H1 (cell line): ENCODE measurements around the gene ZFYVE19. TPM values are rescaled to one million over a fixed set of nuclear protein-coding genes. Genes with fewer than 3 reads are reported as not detected.

Source experiments
- CBX5 ChIP-seq: fragments of 300-800, 300-1000 bp; sonication (generic); IDR thresholded peaks from 2 replicates; pipeline ENCODE4 v1.7.1; 2016; ENCODE audit warnings: antibody characterized with exemption, low read length, low read depth
- EGR1 ChIP-seq: IDR thresholded peaks from 2 replicates; pipeline ENCODE4 v1.6.1; 2011; ENCODE audit warnings: low read depth, low read length, borderline replicate concordance
- FOSL1 ChIP-seq: IDR thresholded peaks from 2 replicates; pipeline ENCODE4 v1.6.1; 2011; ENCODE audit warnings: mild to moderate bottlenecking, low read depth, low read length, moderate library complexity; ENCODE audit not compliant: insufficient read depth
- JUND ChIP-seq: IDR thresholded peaks from 2 replicates; pipeline ENCODE4 v1.6.1; 2011; ENCODE audit warnings: mild to moderate bottlenecking, improper control_type of control experiment, low read length
- KDM1A ChIP-seq: fragments of 200-600, 300-600 bp; sonication (generic); IDR thresholded peaks from 2 replicates; pipeline ENCODE4 v1.7.1; 2016; ENCODE audit warnings: mild to moderate bottlenecking, low read length, borderline replicate concordance
- PHF8 ChIP-seq: fragments of 200-600 bp; sonication (generic); conservative IDR thresholded peaks from 2 replicates; pipeline ENCODE4 v1.7.1; 2012; ENCODE audit warnings: low read depth, mild to moderate bottlenecking, inconsistent platforms, low read length, moderate library complexity
- POLR2A ChIP-seq, 2 experiments: IDR thresholded peaks; 1 replicate in 1 of 2; 2 replicates in 1 of 2; pipeline ENCODE4 v1.6.1; 2011; ENCODE audit warnings: low read depth in 2 of 2, low read length in 2 of 2, mild to moderate bottlenecking in 2 of 2; ENCODE audit errors: control extremely low read depth in 1 of 2
- RFX5 ChIP-seq: IDR thresholded peaks from 2 replicates; pipeline ENCODE4 v1.6.1; 2011; ENCODE audit warnings: low read depth, low read length, improper control_type of control experiment, borderline replicate concordance
- TBP ChIP-seq: IDR thresholded peaks from 2 replicates; pipeline ENCODE4 v1.6.1; 2011; ENCODE audit warnings: low read depth, low read length, improper control_type of control experiment
- polyA plus RNA-seq, 7 experiments: library from polyadenylated mRNA; depleted of rRNA in 3 of 7; stranded (reverse) in 5 of 7; unstranded in 2 of 7; fragments of >200 nt in 5 of 7; fragments of 200-250 nt in 2 of 7; gene quantifications; 1 replicate in 5 of 7; 2 replicates in 1 of 7; 4 replicates in 1 of 7; pipeline versions ENCODE4 v1.2.1 to v1.2.3, GENCODE V29; 2011 to 2013; ENCODE audit warnings: missing spikeins in 2 of 7, mixed read lengths in 2 of 7
- total RNA-seq: library from RNA; stranded (reverse); fragmentation: NEBNext Ultra II Directional; extraction: Animal tissue kit (Norgen Biotek cat#: 25700); gene quantifications from 2 replicates; pipeline ENCODE4 v1.2.1, GENCODE V29; 2021
- TF ChIP-seq, protein P1 (sequence below): IDR thresholded peaks from 2 replicates; pipeline ENCODE4 v1.6.1; 2012; ENCODE audit warnings: low read length, inconsistent platforms
- TF ChIP-seq, protein P2 (sequence below): IDR thresholded peaks from 2 replicates; pipeline ENCODE4 v1.6.1; 2011; ENCODE audit warnings: low read depth, mild to moderate bottlenecking, low read length; ENCODE audit not compliant: insufficient read depth

The ZFYVE19 gene
- total and polyA plus RNA-seq, 2 of the 8 experiments (the other 6 are each of a cell fraction or from before 2014, with no cell fraction given) = 11.2 to 21.8 TPM

DNA sequence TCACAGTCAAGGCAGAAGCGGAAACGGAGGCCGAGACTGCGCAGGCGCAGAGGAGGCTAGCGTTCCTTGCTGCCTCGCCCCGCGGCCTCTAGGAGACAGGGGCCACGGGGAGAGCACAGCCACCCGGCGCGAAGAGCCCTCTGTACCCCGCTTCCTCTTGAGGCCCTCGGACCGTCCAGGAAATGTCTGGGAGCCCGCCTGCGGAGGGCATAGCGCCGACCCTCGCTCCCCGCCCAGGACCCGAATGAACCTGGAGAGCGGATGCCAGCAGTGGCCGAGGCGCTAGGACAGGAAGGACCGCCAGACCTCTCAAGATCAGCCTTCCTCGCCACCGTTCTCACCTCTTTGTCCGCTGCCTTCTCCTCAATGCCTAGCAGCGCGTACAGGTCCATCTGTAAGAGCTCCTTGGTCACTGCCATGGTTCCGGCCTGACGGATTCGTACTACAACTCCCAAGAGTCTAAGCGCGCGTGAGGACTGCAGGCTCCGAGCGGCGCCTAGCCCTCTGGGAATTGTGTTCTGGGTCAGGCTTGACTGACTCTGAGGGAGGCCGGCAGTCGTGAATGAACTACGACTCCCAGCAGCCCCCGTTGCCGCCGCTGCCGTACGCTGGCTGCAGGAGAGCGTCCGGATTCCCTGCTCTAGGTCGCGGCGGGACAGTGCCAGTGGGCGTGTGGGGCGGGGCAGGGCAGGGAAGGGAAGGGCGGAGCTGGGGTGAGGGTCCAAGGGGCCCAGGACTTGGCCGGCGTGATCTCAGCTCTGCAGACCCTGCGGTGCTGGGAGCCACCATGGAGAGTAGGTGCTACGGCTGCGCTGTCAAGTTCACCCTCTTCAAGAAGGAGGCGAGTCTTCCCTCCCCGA is at the start of gene ZFYVE19, which contains the start of gene DNAJC17 (continued):
- TF ChIP-seq, protein P1, sequence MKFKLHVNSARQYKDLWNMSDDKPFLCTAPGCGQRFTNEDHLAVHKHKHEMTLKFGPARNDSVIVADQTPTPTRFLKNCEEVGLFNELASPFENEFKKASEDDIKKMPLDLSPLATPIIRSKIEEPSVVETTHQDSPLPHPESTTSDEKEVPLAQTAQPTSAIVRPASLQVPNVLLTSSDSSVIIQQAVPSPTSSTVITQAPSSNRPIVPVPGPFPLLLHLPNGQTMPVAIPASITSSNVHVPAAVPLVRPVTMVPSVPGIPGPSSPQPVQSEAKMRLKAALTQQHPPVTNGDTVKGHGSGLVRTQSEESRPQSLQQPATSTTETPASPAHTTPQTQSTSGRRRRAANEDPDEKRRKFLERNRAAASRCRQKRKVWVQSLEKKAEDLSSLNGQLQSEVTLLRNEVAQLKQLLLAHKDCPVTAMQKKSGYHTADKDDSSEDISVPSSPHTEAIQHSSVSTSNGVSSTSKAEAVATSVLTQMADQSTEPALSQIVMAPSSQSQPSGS = no peak
- TF ChIP-seq CBX5 (no peak), RFX5 (no peak), FOSL1 (no peak), PHF8 (peak; percentile 43; the same call in 1 of the 2 replicates), TBP (no peak; the same call in 1 of the 2 replicates), POLR2A (IDR thresholded peaks at IDR 0.05; ENCODE audit: control extremely low read depth in 1 of 2, low read depth in 2 of 2, low read length in 2 of 2) (no peak; a peak in 1 of 3 replicates), JUND (0 out of 2 replicates have a peak, but pooled peaks have one; percentile 2), EGR1 (no peak; the same call in 1 of the 2 replicates), KDM1A (no peak)
- TF ChIP-seq, protein P2, sequence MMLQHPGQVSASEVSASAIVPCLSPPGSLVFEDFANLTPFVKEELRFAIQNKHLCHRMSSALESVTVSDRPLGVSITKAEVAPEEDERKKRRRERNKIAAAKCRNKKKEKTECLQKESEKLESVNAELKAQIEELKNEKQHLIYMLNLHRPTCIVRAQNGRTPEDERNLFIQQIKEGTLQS = no peak
